OCI-LY1 (cell line): ENCODE data around the gene CEP85.

Experiments
- H2AFZ ChIP-seq: fragments of 200-600 bp; sonication (generic), shearing (Covaris generic); 2 replicates; pipeline ENCODE4 v1.6.0; 2014; ENCODE audit warnings: antibody characterized with exemption, mild to moderate bottlenecking, low read length
- H3F3A ChIP-seq: fragments of 200-600 bp; sonication (generic), shearing (Covaris generic); 2 replicates; pipeline ENCODE4 v1.6.0; 2014; ENCODE audit warnings: mild to moderate bottlenecking, antibody characterized with exemption, low read length, moderate library complexity; ENCODE audit not compliant: insufficient read depth
- H3K27ac ChIP-seq: fragments of 200-600 bp; sonication (generic); 2 replicates; pipeline ENCODE4 v1.5.1; 2014; ENCODE audit warnings: low read length, mixed run types, mild to moderate bottlenecking, low read depth; ENCODE audit not compliant: poor library complexity, severe bottlenecking
- H3K27me3 ChIP-seq: fragments of 200-600 bp; sonication (generic); 2 replicates; pipeline ENCODE4 v1.6.0; 2014; ENCODE audit warnings: antibody characterized with exemption, mild to moderate bottlenecking, low read length, moderate library complexity; ENCODE audit not compliant: insufficient read depth
- H3K36me3 ChIP-seq: fragments of 200-600 bp; sonication (generic); 2 replicates; pipeline ENCODE4 v1.6.1; 2014; ENCODE audit warnings: mild to moderate bottlenecking, antibody characterized with exemption, low read length, moderate library complexity, mixed read lengths; ENCODE audit not compliant: insufficient read depth
- H3K4me1 ChIP-seq: fragments of 200-600 bp; sonication (generic); 2 replicates; pipeline ENCODE4 v1.5.1; 2014; ENCODE audit warnings: mild to moderate bottlenecking, low read length, moderate library complexity; ENCODE audit not compliant: insufficient read depth, severe bottlenecking
- H3K4me2 ChIP-seq: fragments of 200-600 bp; sonication (generic), shearing (Covaris generic); 2 replicates; pipeline ENCODE4 v1.6.1; 2014; ENCODE audit warnings: low read length
- H3K4me3 ChIP-seq: fragments of 200-600 bp; sonication (generic); 2 replicates; pipeline ENCODE4 v1.5.1; 2014; ENCODE audit warnings: low read length, low read depth, mild to moderate bottlenecking, mixed read lengths; ENCODE audit not compliant: poor library complexity, severe bottlenecking
- H3K79me2 ChIP-seq: fragments of 200-600 bp; shearing (Covaris generic); 2 replicates; pipeline ENCODE4 v1.6.1; 2016; ENCODE audit warnings: mixed run types, low read length, mixed read lengths; ENCODE audit not compliant: insufficient read depth
- H3K9ac ChIP-seq: fragments of 200-600 bp; sonication (generic), shearing (Covaris generic); 2 replicates; pipeline ENCODE4 v1.6.1; 2014; ENCODE audit warnings: mild to moderate bottlenecking, low read length, mixed read lengths
- H3K9me2 ChIP-seq: fragments of 200-600 bp; sonication (generic), shearing (Covaris generic); 2 replicates; pipeline ENCODE4 v1.6.1; 2014; ENCODE audit warnings: low read depth, mild to moderate bottlenecking, low read length, mixed read lengths
- H3K9me3 ChIP-seq: fragments of 200-600 bp; shearing (Covaris generic); 2 replicates; pipeline ENCODE4 v1.6.1; 2014; ENCODE audit warnings: low read length, mixed read lengths
- H4K20me1 ChIP-seq: fragments of 200-600 bp; sonication (generic), shearing (Covaris generic); 2 replicates; pipeline ENCODE4 v1.6.0; 2016; ENCODE audit warnings: mild to moderate bottlenecking, low read length; ENCODE audit not compliant: insufficient read depth
- CTCF ChIP-seq: fragments of 200-600 bp; sonication (generic), shearing (Covaris generic); IDR thresholded peaks from 2 replicates; pipeline ENCODE4 v1.5.1; 2017; ENCODE audit warnings: mild to moderate bottlenecking, antibody characterized with exemption, low read length, moderate library complexity, mixed read lengths
- EZH2 ChIP-seq: fragments of 200-600 bp; sonication (generic), shearing (Covaris generic); IDR thresholded peaks from 2 replicates; pipeline ENCODE4 v1.8.0; 2017; ENCODE audit warnings: borderline replicate concordance, mixed run types, mild to moderate bottlenecking, antibody characterized with exemption, low read length, moderate library complexity, mixed read lengths

CEP85 gene

GRCh38 chr1:26237230-26237966, 3.4 kb downstream of the CEP85 start:
- Histone ChIP-seq H3K9me2 (no peaks in the 10 kb centered on the region), H3K4me1 (peaks cover 31% of the 10 kb centered on the region), H3K27me3 (no peaks in the 10 kb centered on the region), H3K9me3 (no peaks in the 10 kb centered on the region), H3K9ac (no peak overlapping the region), H3F3A (no peaks in the 10 kb centered on the region), H4K20me1 (no peaks in the 10 kb centered on the region), H3K27ac (no peak overlapping the region), H2AFZ (no peak overlapping the region), H3K79me2 (peaks cover 66% of the 10 kb centered on the region), H3K36me3 (peaks cover 31% of the 10 kb centered on the region), H3K4me2 (peak overlapping the region; percentile 21; the same call in 1 of the 2 replicates), H3K4me3 (no peak overlapping the region)
- TF ChIP-seq EZH2 (no peak), CTCF (no peak)

GRCh38 chr1:26239936-26240335, 5.9 kb downstream of the CEP85 start:
- Histone ChIP-seq H3K27ac (no peak overlapping the region), H2AFZ (no peak overlapping the region), H3K4me1 (peaks cover 25% of the 10 kb centered on the region), H3K36me3 (peaks cover 55% of the 10 kb centered on the region), H3F3A (no peaks in the 10 kb centered on the region), H3K4me3 (no peak overlapping the region), H3K79me2 (peaks cover 61% of the 10 kb centered on the region), H3K9me2 (no peaks in the 10 kb centered on the region), H3K27me3 (no peaks in the 10 kb centered on the region), H3K4me2 (no peak overlapping the region), H4K20me1 (no peaks in the 10 kb centered on the region), H3K9me3 (no peaks in the 10 kb centered on the region), H3K9ac (no peak overlapping the region)
- TF ChIP-seq CTCF (no peak), EZH2 (no peak)

GRCh38 chr1:26252718-26253117, 18.7 kb downstream of the CEP85 start:
- H3K9me3 ChIP-seq: no peaks in the 10 kb centered on the region
- no peaks in the 10 kb centered on the region for H3F3A ChIP-seq
- no peak for TF ChIP-seq CTCF
- no peak for TF ChIP-seq EZH2
- no peak overlapping the region for H3K4me2 ChIP-seq
- H3K4me3 ChIP-seq: no peak overlapping the region
- no peak overlapping the region for H3K27ac ChIP-seq
- H3K9ac ChIP-seq: no peak overlapping the region
- H3K36me3 ChIP-seq: peaks cover 52% of the 10 kb centered on the region
- peaks cover 3% of the 10 kb centered on the region; the same call in 1 of the 2 replicates for H3K79me2 ChIP-seq
- H3K4me1 ChIP-seq: peaks cover 10% of the 10 kb centered on the region
- H2AFZ ChIP-seq: no peak overlapping the region
- H3K9me2 ChIP-seq: no peaks in the 10 kb centered on the region
- H4K20me1 ChIP-seq: no peaks in the 10 kb centered on the region
- no peaks in the 10 kb centered on the region for H3K27me3 ChIP-seq
